T-helper 22 cell (primary cell): ENCODE measurements around the gene DYRK1B.
A peak's percentile ranks its signal among the peaks of the same experiment; 100 is the strongest.
"Not testable (repeated sequence)": the region's sequence is repeated elsewhere in the genome, so short reads cannot be mapped to it uniquely, and the experiment has no call there.

Source experiments
- DNase-seq: peaks from one replicate; pipeline ENCODE4 v3.0.0-alpha.2; 2020; ENCODE audit warnings: low read depth

The DYRK1B gene

DNA sequence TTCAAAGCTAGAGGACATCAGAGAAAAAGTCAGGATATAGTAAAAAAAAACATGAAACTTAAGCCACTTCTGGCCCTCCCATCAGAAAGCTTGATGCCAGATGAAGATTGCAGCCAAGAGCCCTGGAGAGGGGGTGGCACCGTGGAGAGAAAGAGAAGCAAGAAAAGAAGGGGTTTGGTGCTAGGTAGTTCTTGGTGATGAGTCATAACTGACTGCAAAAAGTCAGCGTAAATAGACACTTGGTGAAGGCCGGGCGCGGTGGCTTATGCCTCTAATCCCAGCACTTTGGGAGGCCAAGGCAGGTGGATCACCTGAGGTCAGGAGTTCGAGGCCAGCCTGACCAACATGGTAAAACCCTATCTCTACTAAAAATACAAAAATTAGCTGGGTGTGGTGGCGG is 25.3 kb downstream of the DYRK1B start:
- DNase-seq: not testable (repeated sequence)

DNA sequence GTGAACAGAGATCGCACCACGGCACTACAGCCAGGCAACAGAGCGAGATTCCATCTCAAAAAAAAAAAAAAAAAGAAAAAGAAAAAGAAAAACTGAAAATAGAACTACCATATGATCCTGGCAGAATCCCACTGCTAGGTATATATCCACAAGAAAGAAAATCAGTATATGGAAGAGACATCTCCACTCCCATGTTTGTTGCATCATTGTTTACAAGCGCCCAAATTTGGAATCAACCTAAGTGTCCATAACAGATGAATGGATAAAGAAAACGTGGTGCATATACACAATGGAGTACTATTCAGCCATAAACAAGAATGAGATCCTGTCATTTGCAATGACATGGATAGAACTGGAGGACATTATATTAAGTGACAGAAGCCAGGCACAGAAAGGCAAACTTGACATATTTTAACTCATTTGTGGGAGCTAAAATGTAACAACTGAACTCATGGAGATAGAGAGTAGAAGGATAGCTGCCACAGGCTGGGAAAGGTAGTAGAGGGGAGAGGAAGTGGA is 26.1 kb downstream of the DYRK1B start:
- no peak for DNase-seq

- DNase-seq: no peak
These were observed 28.9 kb downstream of the DYRK1B start for GRCh38 chr19:39805104-39805503.

DNA sequence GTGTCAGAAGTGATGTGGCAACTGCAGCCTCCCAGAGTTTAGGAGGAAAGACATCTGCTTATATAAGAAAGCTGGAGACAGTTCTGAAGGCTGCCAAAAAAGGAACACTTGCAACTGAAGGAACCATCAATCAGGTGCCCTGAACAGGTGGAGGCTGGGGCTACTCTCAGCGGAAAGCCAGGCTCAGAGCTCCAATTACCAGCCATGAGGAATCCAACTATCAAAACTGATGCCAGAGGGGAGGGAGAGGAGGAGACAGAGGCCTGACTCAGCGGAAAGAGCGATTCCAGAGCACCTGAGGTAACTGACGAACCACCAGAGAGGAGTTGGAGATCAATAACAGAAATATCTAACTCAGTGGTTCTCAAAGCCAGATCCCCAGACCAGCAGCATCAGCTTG is 31.0 kb downstream of the DYRK1B start:
- no peak for DNase-seq

DNA sequence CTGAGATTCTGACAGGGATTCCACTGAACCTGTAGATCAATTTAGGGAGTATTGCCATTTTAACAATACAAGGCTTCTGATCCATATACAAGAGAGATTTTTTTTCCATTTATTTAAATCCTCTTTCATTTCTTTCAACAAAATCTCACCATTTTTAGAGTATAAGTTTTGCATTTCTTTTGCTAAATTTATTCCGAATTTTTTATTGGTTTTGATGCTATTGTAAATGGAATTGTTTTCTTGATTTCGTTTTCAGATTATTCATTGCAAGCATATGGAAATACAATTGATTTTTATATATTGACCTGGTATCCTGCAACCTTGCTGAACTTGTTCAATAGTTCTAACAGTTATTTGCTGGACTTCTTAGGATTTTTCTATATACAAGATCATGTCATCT is 36.9 kb downstream of the DYRK1B start:
- DNase-seq: no peak

DNA sequence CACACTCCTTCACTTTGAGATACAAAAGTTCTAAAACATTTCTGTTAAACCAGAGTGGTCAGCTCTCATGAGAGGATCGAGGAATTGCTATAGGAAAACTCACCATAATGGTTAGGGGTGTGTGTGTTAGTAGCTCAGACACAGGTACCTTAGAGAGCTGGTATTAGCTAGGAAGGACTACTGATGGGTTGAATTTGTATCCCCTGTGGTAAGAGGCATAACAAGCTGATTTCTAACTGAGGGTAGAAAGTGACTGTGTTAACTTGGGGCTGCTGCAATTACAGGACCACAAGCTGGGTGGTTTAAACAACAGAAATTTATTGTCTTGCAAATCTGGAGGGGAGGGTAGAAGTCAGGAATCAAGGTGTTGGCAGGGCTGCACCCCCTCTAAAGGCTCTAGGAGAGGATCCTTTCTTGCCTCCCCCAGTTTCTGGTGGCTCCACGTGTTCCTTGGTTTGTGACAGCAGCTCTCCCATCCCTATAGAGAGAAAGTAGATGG is 37.9 kb downstream of the DYRK1B start:
- no peak for DNase-seq

DNA sequence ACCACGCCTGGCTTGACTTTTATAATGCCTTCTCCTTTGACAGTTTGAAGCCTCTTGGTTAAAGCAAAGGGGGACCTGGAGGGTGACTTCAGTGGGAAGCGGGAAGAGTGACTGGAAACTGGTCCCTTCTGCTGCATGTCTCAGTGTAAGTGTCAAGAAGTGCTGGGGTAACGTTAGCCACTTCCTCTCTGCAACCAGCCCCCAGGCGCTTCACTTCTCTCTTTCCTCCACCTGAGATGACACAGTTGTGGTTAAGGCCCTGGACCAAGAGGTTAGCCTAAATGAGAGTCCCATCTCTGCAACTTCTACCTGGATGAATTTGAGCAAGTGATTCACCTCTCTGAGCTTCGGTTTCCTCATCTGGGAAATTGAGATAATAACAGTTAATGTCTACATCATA is 39.0 kb downstream of the DYRK1B start:
- DNase-seq: no peak

- DNase-seq: peak; percentile 25
These were observed 40.9 kb downstream of the DYRK1B start for GRCh38 chr19:39792999-39793546.

DNA sequence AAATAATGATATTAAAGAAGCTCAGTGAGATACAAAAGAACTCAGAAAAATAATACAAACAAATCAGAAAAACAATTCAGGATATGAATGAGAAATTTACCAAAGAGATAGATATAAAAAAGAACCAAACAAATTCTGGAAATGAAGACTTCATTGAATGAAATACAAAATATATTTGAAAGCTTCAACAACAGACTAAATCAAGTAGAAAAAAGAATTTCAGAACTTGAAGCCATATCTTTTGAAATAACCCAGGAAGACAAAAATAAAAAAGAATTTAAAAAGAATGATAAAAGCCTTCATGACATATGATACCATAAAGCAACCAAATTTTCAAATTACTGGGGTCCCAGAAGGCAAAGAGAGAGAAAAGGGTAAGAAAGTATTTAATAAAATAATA is 45.7 kb downstream of the DYRK1B start:
- no peak for DNase-seq

GRCh38 chr19:39780894-39781293 is 53.1 kb downstream of the DYRK1B start:
- no peak for DNase-seq

- no peak for DNase-seq
These were observed 55.2 kb downstream of the DYRK1B start, which contains the start of gene LEUTX for GRCh38 chr19:39778763-39779162. Gene LEUTX (plus strand): TSS chr19:39778854. CDS start chr19:39778921, 67 bp downstream.
